HTR-8/SVneo (cell line): ENCODE data around the gene PCCA.
"Not testable (repeated sequence)": the region's sequence is repeated elsewhere in the genome, so short reads cannot be mapped to it uniquely, and the experiment has no call there.

ENCODE experiments used
- DNase-seq: peaks from one replicate; pipeline ENCODE4 v3.0.0; 2011; ENCODE audit warnings: low spot score, mixed read lengths; ENCODE audit not compliant: insufficient read length
- FAIRE-seq: peaks from 2 replicates; lab custom pipeline; 2011; peaks lifted over from hg19 to GRCh38; lab: Jason Lieb, UNC

The PCCA gene

DNA sequence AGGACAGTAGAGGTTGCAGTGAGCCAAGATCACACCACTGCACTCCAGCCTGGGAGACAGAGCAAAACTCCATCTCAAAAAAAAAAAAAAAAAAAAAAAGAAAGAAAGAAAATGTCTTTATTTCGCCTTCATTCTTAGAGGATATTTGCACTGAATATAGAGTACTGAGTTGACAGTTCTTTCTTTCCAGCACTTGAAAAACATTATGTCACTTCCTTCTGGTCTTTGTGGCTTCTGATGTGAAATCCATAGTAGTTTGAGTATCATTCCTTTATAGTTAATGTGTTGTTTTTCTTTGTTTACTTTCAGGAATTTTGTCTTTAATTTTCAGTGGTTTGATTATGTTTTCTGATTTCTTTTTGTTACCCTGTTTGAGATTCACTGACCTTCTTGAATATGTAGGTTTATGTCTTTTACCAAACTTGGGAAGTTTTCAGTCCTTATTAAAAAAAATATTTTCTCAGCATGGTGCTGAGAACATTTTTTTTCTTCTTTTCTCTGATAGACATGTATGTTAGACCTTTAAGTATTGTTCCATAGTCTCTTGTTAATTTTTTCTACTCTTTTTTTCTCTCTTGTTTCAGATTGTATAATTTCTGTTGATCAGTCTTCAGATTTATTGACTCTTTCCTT lies 50.1 kb downstream of the PCCA start:
- DNase-seq (no peak), FAIRE-seq (no peak)

DNA sequence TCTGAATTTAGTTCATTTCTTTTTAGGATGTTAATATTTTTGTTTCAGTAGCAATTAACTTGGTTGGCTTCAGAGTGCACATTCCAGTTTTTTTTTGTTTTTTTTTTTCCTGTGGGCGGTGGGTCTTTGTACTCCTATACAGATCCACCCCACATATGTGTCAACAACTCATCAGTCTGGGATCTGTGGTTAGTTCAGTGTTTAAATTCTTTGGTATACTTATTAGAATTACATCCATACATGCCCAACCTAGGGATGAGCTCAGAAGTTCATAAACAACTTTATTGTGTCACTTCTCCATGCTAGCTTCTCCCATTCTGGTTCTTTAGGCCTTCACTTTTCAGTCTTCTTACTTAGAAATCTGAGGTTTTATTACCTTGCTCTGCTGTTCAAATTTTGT lies 50.9 kb downstream of the PCCA start:
- DNase-seq, result no peak
- no peak for FAIRE-seq

DNA sequence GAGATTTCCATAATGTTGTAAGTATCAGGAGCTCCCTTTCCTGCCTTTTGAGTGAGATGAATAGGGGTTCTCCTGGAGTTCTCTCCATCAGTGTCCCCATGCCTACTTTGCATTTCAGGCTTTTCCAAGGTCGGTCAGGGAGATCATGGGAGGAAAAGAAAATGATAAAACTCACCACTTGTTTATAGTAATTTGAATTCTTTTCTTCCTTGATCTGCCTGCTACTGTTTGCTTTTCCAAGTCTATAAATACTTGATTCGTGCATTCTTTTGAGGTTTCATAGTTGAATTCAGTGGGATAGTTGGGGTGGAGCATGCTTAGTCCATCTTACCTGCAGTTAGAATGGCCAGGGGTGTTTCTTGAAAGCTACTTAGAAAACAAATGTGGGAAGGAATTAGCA lies 51.5 kb downstream of the PCCA start:
- DNase-seq (no peak), FAIRE-seq (no peak)

DNA sequence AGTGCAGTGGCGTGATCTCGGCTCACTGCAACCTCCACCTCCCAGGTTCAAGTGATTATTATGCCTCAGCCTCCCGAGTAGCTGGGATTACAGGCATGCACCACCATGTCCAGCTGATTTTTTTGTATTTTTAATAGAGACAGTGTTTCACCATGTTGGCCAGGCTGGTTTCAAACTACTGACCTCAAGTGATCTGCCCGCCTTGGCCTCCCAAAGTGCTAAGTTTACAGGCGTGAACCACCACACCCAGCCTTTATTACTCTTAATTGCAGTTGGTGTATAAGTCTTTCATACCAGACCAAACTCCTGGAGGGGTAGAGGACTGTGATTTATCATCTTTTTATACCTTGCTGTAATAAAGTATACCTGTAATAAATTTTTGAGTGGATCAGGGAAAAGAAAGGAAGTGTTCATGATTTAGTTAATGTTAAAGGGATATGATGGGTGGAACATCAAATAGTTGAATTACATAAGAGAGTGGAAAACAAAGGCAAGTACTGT lies 52.6 kb downstream of the PCCA start:
- FAIRE-seq, DNase-seq: not testable (repeated sequence)

DNA sequence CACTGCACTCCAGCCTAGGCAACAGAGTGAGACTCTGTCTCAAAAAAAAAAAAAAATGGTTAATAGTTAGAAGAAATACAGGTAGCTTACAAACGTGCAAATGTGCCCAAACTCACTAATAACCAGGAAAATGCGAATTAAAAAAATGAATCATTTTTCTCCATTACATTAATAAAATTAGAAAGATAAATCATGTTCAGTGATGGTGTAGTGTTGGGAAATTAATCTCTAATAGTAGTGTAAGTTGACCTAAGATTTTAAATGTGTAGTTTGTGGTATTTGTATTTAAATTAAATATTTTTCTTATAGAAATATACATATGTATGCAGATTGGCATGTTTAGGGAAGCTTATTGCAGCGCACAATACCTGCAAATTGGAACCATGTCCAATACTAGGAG lies 57.6 kb downstream of the PCCA start:
- no peak for FAIRE-seq

DNA sequence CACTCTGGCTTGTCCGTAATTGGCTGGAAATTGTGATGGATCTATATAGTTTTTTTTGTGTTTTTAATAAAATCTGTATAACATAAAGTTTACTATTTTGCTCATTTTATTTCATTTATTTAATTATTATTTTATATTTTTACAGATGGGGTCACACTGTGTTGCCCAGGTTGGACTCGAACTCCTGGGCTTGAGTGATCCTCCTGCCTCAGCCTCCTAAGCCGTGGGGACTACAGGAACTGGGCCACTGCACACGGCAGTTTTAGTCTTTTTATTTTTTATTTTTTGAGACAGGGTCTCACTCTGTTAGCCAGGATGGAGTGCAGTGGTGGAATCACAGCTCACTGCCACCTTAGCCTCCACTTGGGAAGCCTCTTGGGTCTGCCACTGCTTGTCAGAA lies 58.9 kb downstream of the PCCA start:
- FAIRE-seq, result no peak

More for the DNA sequence above, 57.6 kb downstream of the PCCA start:
- no peak for DNase-seq

DNA sequence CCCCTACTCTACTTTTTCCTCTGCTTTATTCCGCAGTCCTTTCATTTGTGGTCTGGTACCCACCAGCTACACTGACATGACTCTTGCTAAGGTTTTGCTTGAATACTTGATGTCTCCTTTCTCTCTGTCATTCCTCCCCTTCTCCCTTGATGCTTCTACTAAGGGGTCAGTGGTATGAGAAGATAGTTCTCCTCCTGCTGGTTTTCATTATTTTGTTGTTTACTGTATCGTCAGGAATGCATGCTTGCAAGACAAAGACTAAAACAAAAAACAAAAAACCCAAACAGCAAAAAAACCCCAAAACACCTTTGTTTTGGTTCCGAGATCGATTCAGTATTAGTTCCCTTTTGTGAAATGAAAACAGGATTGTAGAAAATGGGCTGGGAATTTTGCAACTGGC lies 59.5 kb downstream of the PCCA start:
- FAIRE-seq (no peak), DNase-seq (no peak)

More for the DNA sequence above, 58.9 kb downstream of the PCCA start:
- no peak for DNase-seq

DNA sequence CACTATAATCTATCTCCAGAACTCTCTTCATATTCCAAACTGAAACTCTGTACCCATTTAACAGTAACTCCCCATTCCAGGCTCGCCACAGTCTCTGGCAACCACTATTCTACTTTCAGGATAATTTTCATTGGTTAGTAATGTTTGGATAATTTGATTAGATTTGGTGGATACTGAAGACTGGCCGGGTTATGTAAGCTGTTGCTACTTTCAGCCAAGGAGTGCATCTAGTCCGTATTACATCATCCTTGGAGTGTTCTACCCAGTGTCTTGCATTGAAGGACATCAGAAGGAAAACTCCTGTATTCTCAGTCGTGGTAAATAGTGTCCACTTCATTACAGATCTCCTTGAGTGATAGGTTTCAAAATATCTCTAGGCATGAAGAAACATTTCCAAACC lies 60.5 kb downstream of the PCCA start:
- no peak for FAIRE-seq
- DNase-seq, result no peak

DNA sequence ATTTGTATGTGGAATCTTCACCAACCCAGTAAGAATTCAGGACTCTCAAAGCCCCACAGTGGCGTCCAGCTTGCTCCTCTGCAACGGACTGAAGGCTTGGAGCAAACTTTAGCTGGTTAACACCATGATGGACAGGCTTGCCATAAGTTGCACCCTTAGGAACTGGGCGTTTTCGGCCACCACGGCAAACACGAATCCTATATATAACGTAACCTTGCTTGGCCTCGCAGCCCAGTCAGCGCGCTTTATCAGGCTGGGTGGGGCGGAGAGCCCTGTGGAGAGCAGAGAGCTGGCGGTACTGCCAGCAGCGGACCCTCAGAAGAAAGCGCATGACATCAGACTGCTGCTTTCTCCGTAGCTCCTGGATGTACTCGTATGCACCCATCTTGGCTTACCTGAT lies 61.8 kb downstream of the PCCA start:
- not testable (repeated sequence) for DNase-seq, FAIRE-seq

DNA sequence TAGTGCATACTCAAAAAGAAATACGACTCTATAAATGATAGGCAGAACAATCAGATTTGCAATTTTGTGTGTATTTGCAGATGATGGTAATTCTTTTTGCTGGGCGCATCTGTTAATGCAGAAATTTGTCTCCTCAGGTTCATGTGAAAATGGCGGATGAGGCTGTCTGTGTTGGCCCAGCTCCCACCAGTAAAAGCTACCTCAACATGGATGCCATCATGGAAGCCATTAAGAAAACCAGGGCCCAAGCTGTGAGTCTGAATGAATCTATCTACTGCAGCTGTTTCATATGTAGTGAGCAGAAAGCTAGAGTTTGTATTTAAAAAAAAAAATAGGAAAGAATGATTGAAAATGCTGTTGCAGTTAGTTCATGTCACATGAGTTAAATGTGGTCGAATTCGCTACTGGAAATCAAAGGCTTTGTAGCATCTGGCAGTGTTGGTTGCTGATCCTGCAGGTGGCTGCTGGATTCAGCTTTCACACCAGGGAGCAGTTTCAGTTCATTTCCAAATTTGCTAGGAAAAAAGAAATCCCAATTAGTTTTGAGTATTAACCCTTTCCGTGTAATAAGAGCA lies 66.0 kb downstream of the PCCA start:
- DNase-seq, result no peak
- no peak for FAIRE-seq

DNA sequence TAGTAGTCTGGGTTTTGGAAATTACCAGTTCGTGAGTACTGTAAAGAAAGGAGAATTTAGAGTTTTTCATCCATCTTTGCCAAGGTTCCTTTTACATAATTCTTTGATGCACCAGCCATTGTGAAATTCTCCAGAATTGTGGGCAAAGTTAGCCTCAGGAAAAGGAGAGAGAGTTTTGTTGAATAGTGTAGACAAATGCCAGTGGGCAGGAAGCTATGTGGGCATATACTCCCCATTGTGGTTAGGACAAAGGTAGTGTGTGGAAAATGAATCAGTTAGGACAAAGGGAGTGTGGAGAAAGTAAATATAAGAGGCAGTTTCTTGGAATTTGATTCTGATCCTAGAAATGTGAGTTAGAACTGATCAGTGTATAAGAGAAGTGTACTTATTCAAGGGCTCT lies 67.9 kb downstream of the PCCA start:
- FAIRE-seq, result no peak
- DNase-seq, result no peak

DNA sequence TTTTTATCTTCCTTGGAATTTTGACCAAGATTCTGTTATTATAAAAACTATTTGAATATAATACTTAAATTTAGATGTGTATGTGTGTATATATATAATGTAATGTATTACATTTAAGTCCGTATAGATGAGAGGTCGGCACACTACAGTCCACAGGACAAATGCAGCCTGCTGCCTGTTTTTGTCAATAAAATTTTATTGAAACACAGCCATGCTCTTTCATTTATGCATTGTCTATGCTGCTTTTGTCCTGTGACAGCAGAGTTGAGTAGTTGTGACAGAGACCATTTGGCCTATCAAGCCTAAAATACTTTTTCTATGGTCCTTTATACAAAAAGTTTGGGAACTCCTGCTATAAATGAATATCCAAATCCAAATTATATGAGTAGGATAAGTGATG lies 69.7 kb downstream of the PCCA start:
- FAIRE-seq (no peak), DNase-seq (no peak)

DNA sequence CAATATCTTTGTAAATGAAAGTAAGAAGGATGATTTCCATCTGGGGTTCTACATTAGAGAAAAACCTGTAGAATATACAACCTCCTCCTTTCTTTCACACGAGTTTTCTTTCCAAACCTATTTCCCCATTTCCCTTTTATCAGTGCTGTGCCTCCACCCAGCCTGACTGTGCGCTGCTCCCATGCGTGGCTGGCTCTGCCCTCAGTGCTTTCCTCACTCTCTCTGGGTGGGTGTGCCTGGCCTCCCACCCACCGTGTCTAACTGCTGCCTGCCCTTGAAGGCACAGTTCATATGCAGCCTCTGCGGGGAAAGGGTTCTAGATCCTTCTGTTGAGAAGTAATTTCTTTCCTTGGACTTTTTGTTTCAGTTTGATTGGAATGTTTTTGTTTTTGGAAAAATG lies 70.7 kb downstream of the PCCA start:
- DNase-seq, result no peak
- FAIRE-seq, result no peak

DNA sequence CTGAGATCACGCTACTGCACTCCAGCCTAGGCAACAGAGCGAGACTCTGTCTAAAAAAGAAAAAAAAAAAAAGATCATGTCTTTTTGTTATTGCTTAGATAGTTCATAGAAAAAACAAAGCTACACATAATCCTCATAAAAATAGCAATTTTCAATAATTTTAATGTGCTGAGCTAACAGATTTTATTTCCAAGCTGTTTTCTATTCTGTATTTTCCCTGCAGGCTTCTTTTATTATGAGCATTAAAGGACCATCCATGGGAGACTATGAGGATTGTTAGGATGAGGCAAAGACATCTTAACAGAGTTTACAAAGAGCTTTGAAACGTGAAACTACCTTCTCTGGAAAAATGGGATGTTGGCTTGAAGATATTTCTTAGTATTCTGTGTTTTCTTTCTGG lies 71.6 kb downstream of the PCCA start:
- no peak for DNase-seq
- no peak for FAIRE-seq

DNA sequence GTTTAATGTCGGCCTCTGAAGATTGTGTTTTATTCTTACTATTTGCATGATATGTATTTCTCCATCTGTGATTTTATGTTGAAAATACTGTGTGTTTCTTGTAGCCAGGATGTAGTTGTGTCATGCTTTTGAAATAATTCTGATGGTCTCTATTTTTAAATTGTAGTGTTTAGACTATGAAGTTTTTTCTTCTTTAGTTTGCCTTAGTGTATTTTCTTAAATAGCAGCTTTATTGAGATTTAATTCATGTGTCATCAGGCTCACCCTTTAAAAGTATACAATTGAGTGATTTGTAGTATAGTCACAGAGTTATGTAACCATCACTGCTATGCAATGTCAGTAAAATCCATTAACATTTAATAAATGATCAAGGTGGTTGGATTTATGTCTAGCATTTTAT lies 74.5 kb downstream of the PCCA start:
- DNase-seq, result no peak
- no peak for FAIRE-seq

DNA sequence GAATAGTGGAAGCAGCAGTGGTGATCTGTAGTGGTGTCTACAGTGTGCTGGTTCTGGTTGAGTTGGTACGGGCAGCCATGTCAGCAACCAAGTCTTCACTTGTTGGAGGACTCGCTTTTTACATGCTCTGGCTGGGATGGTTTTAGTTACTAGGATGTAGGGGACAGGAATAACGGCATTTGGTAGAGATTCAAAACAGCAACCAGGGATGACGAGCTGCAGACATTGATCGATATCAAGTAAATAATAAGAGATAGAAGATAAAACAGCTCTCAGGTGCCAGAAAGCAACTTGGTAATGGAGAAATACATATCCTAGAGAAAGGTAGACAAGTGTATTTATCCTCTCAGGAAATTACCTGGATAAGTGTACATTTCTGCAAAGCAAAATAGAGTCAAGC lies 84.3 kb downstream of the PCCA start:
- FAIRE-seq, result no peak
- no peak for DNase-seq

DNA sequence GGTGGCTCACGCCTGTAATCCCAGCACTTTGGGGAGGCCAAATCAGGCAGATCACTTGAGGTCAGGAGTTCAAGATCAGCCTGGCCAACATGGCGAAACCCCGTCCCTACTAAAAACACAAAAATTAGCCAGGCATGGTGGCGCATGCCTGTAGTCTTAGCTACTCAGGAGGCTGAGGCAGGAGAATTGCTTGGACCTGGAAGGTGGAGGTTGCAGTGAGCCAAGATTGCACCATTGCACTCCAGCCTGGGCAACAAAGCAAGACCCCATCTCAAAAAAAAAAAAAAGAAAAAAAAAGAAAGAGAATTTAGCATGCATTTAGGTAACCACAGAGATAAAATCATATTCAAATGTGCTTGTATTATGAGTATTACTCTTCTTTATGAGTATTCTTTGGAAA lies 85.6 kb downstream of the PCCA start:
- FAIRE-seq, DNase-seq: not testable (repeated sequence)

DNA sequence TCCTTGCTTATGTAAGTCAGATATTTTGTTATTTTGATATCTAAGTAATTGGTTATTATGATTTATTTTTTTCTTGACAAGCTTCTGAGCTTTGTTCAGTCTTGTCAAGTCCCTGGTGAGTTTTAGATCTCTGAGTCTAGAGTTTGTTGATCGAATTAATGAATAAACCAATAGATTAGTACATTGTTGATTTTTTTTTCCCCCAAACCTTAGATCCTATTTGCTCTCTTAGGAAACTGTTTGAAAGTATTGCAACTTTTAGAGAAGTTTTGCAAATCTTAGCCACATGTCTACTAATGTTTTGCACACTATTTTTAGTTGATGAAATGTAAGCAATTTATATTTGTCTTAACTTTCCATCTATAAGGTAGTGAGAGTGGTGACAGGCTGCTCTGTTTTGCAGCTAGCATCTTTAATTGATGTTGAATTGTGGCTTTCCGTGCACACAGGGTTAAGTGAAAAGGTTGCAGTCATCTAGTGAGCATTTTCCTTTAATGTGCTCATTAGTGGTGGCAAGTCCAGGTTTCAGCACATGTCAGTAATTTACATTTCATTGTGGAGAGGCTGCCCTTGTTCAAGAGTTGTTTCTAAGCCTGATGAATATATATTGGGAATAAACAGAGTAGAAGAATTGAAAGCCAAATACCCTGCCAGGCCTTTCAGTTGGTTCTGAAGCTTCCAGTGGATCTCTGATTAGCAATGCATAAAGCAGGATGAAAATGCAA lies 86.3 kb downstream of the PCCA start:
- FAIRE-seq (no peak), DNase-seq (no peak)

DNA sequence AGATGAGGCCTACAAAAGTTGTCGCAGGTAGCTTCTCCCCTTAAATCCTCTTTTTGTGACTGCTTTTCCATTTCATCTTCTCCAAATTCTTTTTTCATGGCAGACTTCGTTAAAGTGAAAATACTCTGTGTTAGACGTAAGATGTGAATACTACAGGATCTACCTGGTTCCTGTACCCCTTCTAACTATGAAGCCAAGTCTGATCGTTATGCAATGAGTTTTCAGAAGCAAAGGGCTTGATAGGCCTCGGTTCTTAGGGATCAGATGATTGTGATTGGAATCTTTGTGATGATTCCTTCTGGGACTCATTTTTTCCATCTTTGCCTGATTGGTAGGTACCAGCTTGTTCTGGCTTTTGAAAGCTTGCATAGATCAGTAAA lies 86.9 kb downstream of the PCCA start:
- no peak for DNase-seq
- no peak for FAIRE-seq

DNA sequence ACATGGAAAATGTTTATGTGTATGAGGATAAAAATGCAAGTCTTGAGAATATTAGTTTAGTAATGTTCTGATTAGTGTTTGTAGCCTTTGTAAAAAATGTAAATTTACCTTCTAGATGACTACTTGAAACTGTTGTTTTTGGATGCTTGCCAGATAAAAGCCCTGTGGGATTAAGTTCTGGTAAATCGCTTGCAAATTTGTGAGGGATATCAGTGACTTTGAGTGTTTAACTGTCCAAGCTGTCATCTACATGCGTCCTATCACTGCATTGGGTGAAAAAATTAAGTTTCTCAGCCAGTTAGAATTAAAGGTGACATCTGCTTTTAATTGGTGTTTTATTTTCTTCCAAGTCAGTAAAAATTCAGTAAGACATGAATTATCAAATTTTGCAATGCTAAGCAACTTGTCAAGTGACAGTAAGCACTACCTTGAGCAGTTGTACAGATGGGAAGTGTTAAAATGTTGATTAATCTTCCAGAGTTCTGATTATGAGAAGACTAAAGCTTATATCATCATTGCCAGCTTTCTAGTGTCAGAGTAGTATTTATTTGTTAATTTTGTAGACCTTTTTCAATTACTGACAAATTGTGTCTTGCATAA lies 88.0 kb downstream of the PCCA start:
- FAIRE-seq (no peak), DNase-seq (no peak)

DNA sequence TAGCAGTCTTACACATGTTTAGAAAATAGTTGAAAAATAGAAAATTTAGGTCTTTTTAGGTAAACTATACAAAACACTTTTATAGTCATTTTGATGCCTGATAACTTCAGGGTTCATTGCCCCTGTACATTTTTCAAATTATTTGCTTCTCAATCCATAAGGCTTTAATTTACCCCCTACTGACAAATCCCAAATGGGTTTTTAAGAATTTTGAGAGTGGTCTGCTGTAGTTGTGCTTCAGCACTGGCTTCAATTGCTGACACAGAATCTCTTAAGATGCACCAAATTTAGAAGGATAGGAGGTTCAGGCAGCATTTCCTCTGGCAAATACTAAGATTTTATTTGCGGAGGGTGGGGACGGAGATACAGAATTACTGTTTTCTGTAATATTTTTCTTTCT lies 89.4 kb downstream of the PCCA start:
- FAIRE-seq (no peak), DNase-seq (no peak)
